ENCODE results near the gene ACSM4.

ACSM4 gene

GRCh38 chr12:7374423-7375144 lies 70.7 kb downstream of the ACSM4 start:
- no peak overlapping the region for H3K4me3 ChIP-seq (ENCODE audit: low read depth, low read length)
- DNase-seq (ENCODE audit: low read depth), result no peak
- peak; percentile 67 for TF ChIP-seq CTCF (IDR thresholded peaks at IDR 0.05; ENCODE audit: low read depth, low read length, missing control alignments)

- no peak overlapping the region for H3K4me3 ChIP-seq (ENCODE audit: low read depth, low read length)
- no peak for DNase-seq (ENCODE audit: low read depth)
- no peak for TF ChIP-seq CTCF (IDR thresholded peaks at IDR 0.05; ENCODE audit: low read depth, low read length, missing control alignments)
Observed at GRCh38 chr12:7375145-7375543, 71.3 kb downstream of the ACSM4 start.

GRCh38 chr12:7376196-7376595 lies 72.3 kb downstream of the ACSM4 start:
- no peak for TF ChIP-seq CTCF (IDR thresholded peaks at IDR 0.05; ENCODE audit: low read depth, low read length, missing control alignments)
- no peak for DNase-seq (ENCODE audit: low read depth)
- H3K4me3 ChIP-seq (ENCODE audit: low read depth, low read length), result no peak overlapping the region
